Astrocyte (in vitro differentiated cells and primary cell): ENCODE data around the gene PSMA7.

Source experiments
- CTCF ChIP-seq: IDR thresholded peaks from 2 replicates; pipeline ENCODE4 v1.5.1; 2011; ENCODE audit warnings: low read depth, mild to moderate bottlenecking, inconsistent platforms, low read length, moderate library complexity; ENCODE audit not compliant: insufficient read depth
- EZH2 ChIP-seq: IDR thresholded peaks from 2 replicates; pipeline ENCODE4 v1.6.1; 2012; ENCODE audit warnings: mild to moderate bottlenecking, low read length, inconsistent platforms; ENCODE audit not compliant: insufficient read depth

- no peak for TF ChIP-seq CTCF
- no peak for TF ChIP-seq EZH2
These were observed 6.2 kb downstream of the PSMA7 start for GRCh38 chr20:62137092-62137384.
